HG02870 (cell line): ENCODE measurements around the gene SPDYE2B.
"Not testable (repeated sequence)": the region's sequence is repeated elsewhere in the genome, so short reads cannot be mapped to it uniquely, and the experiment has no call there.

ENCODE experiments used
- ATAC-seq: cut with Tn5 transposase; IDR thresholded peaks from one replicate; pipeline ENCODE4 v1.9.1; 2021; ENCODE audit warnings: mild to moderate bottlenecking, moderate library complexity; ENCODE audit not compliant: unreplicated experiment

The SPDYE2B gene

DNA sequence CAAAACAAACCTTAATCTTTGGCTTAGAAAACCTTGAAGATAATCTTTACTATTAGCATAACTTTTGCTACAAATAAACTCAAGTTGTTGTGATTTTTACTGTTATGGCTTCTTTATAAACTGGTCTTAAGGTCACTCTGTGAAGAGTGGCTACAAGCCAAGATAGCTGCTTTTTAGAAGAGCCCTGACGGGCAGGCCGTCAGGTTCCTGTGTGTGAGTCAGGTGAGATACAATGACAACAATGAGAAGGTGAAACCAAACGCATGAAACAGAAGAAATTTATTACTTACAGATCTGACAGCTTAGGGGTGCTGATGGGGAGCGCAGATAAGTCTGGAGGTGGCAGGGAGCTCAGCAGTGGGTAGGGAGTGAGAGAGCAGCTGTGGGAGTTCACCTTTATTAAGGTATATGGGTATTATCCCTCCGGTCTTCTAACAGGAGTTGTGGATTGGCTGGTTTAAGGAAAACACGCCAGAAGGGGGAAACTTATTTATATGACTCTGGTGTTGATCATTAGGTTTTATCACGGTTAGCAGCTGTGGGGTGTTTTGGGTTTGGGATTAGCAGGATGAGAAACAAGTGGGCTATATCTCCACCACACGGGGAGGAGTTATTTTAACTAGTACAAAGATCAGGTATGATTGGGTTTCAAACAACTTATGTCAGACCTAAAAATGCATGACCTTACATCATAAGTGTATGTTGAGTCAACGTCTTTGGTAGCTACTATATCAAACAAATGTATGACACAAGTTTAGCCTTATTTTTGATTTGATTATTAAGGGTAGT is 49.0 kb downstream of the SPDYE2B start:
- not testable (repeated sequence) for ATAC-seq
